Tibial nerve (tissue), 4 donors: ENCODE data around the gene VAMP4.

Source experiments
- CTCF ChIP-seq, 5 experiments: fragments of 200-600 bp in 3 of 5; fragments of 450-650 bp in 2 of 5; sonication (generic) in 3 of 5; IDR thresholded peaks; one replicate each; pipeline ENCODE4 v1.5.1; 2016 to 2019; ENCODE audit warnings: antibody characterized with exemption in 5 of 5, mild to moderate bottlenecking in 3 of 5, moderate library complexity in 2 of 5
- EP300 ChIP-seq, 2 donors: sonication (generic); formaldehyde crosslinking; IDR thresholded peaks; one replicate each; pipeline ENCODE4 v1.6.1; 2017; ENCODE audit warnings: antibody characterized with exemption in 2 of 2, mild to moderate bottlenecking in 1 of 2
- POLR2A ChIP-seq, 2 donors: fragments of 450-650 bp; IDR thresholded peaks; one replicate each; pipeline ENCODE4 v1.6.1; 2017; ENCODE audit warnings: antibody characterized with exemption in 2 of 2, mild to moderate bottlenecking in 2 of 2, moderate library complexity in 2 of 2

GRCh38 chr1:171711643-171712042, 30.2 kb downstream of the VAMP4 start:
- TF ChIP-seq CTCF (IDR thresholded peaks at IDR 0.05) (no peak), POLR2A (IDR thresholded peaks at IDR 0.05) (no peak), EP300 (IDR thresholded peaks at IDR 0.05) (no peak)
